Activated T-helper 17 cell treated with anti-CD3 and anti-CD28 coated beads, Interleukin-2, amount 50 U/mL, for 72 hours (primary cell): ENCODE measurements around the gene SPINK8. TPM values are rescaled to one million over a fixed set of nuclear protein-coding genes. Genes with fewer than 3 reads are reported as not detected.

ENCODE experiments used
- total RNA-seq, 2 donors: library from RNA; stranded (reverse); gene quantifications; one replicate each; pipeline ENCODE4 v1.2.3, GENCODE V29; 2022

SPINK8 gene
- total RNA-seq, 2 donors from 2014 or later = not detected

Other genes starting within 250 kb of the SPINK8 start
- 10 to 100 TPM; 18.8 to 42.7 TPM for gene CDC25A, start 145.2 kb downstream of the SPINK8 start, total RNA-seq
- gene CAMP, start 110.2 kb downstream of the SPINK8 start, total RNA-seq = not detected
- gene ZNF589, start 92.6 kb downstream of the SPINK8 start, total RNA-seq = 10 to 100 TPM; 36.8 to 58.4 TPM
- gene NME6, start 32.3 kb downstream of the SPINK8 start, total RNA-seq = 10 to 100 TPM; 26.0 to 30.9 TPM
- gene FBXW12, start 38.6 kb upstream of the SPINK8 start, total RNA-seq = not detected
- gene PLXNB1, start 96.4 kb upstream of the SPINK8 start, total RNA-seq = 1 to 10 TPM; 3.5 to 3.8 TPM
- gene CCDC51, start 106.5 kb upstream of the SPINK8 start, total RNA-seq = 10 to 100 TPM; 15.5 to 28.4 TPM
- 100 to 1,000 TPM; 181 to 328 TPM for gene TMA7, start 106.6 kb upstream of the SPINK8 start, total RNA-seq
- gene ATRIP, start 113.1 kb upstream of the SPINK8 start, total RNA-seq = 10 to 100 TPM; 10.5 to 14.9 TPM
- 100 to 1,000 TPM; 112 to 113 TPM for gene SHISA5, start 170.5 kb upstream of the SPINK8 start, total RNA-seq
- 100 to 1,000 TPM in 1 of 2 donors, 10 to 100 TPM in 1; 52.5 to 277 TPM for gene PFKFB4, start 223.1 kb upstream of the SPINK8 start, total RNA-seq
- under 1 TPM in 1 of 2 donors, not detected in 1; 0.34 TPM for gene UCN2, start 230.1 kb upstream of the SPINK8 start, total RNA-seq